NAMALWA (cell line): ENCODE data around the gene PDE4A.
"Not testable (repeated sequence)": the region's sequence is repeated elsewhere in the genome, so short reads cannot be mapped to it uniquely, and the experiment has no call there.

Experiments used
- DNase-seq: peaks from one replicate; pipeline ENCODE4 v3.0.0-alpha.2; 2015; ENCODE audit warnings: low spot score

The PDE4A gene

DNA sequence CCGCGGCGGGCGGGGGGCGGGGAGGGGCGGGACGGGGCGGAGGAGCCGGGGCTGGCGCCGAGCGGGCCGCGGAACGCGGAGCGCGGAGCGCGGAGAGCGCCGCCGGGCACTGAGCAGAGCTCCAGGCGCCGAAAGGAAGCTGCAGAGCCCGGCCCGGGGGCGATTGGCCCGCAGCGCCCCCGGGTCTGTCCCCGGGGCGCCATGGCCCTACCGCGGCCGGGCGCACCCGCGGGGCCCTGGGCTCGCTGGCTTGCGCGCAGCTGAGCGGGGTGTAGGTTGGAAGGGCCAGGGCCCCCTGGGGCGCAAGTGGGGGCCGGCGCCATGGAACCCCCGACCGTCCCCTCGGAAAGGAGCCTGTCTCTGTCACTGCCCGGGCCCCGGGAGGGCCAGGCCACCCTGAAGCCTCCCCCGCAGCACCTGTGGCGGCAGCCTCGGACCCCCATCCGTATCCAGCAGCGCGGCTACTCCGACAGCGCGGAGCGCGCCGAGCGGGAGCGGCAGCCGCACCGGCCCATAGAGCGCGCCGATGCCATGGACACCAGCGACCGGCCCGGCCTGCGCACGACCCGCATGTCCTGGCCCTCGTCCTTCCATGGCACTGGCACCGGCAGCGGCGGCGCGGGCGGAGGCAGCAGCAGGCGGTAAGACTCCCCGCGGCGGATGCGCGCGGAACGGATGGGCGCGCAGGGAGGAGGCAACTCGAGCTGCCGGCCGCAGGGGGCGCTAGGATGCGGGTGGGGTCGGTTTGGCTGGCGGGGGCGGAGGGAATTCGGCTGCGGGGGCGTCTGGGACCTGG is at the start of gene PDE4A:
TSS of gene PDE4A (plus strand) at position 95 of the 796 bp plus-strand sequence. CDS start at position 322, 227 bp downstream.
- DNase-seq: peak; percentile 87

DNA sequence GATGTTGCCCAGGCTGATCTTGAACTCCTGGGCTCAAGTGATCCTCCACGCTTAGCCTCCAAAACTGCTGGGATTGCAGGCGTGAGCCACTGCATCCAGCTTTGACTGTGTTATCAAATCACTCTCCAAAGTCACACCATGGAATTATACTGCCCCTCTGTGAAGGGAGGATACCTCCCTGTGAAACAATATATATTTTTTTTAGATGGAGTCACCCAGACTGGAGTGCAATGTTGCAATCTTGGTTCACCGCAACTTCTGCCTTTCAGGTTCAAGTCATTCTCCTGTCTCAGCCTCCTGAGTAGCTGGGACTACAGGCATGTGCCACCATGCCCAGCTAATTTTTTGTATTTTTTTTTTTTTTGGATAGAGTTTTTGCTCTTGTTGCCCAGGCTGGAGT is 47.6 kb upstream of the PDE4A start:
- no peak for DNase-seq

GRCh38 chr19:10374931-10375330 is 45.4 kb upstream of the PDE4A start:
- no peak for DNase-seq

GRCh38 chr19:10377140-10377640 is 43.1 kb upstream of the PDE4A start:
- not testable (repeated sequence) for DNase-seq

GRCh38 chr19:10378124-10378523 is 42.2 kb upstream of the PDE4A start:
- DNase-seq: no peak

- DNase-seq: no peak
These were observed 40.4 kb upstream of the PDE4A start for GRCh38 chr19:10379880-10380312.

DNA sequence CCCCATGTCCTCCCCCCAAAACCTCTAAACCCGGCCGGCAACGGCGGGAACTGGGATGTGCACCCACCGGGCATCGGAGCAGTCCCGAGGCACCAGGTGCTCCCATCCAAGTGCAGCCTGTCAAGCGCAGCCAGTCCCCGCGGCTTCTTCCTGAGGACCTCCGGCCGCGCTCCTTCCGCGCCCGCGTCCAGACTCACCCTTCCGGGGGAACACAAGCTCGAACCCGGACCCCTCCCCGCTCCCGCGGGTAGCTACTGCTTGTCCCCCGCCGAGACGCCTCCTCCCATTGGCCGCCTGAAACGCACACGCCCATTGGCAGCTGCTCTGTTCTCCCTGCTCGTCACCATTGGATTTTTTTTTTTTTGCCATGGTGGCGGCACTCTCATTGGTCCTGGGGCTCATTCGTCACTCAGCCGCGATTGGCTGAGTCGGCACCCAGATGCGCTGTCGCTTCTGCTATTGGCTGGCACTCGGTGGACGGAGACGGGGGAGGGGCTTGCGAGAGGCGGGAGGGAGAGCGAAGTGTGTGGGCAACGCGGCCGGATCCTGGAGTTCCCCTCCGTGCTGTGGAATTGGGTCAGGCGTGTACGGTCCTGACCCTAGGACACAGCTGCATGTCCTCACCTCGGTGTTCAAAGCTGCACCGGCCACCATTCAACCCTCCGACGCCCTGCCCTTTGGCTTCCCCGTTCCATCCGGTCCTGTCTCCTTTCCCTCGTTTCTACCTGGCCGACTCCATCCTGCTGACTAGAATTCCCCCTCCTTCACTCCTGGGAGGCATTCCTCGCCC is 39.8 kb upstream of the PDE4A start, which contains the start of gene TYK2:
TSS of gene TYK2 (minus strand) at position 260 of the 790 bp plus-strand sequence. CDS start 2,166 bp downstream, outside the sequence.
- DNase-seq: peak; percentile 99

GRCh38 chr19:10383223-10383499 is 37.2 kb upstream of the PDE4A start:
- not testable (repeated sequence) for DNase-seq

GRCh38 chr19:10384580-10384979 is 35.8 kb upstream of the PDE4A start:
- DNase-seq: no peak

DNA sequence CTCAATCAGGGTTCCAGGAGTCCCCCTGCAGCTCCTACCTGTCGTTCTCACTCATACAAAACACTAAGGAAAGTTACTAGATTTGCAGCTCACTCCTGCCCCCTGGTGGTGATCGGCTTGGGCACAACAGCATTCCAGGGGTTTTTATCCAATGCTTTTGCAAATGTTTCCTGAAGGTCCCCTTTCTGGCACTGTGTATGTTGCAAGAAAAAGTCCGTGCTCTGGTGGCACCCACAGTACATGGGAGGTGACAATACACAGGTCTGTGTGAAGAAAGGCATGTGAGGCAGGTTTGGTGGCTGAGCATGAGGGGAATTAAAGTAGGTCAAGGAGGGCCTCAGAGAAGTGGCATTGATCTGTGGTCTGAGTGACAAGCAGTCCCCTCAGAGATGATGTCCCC is 31.4 kb upstream of the PDE4A start:
- DNase-seq: peak; percentile 80

DNA sequence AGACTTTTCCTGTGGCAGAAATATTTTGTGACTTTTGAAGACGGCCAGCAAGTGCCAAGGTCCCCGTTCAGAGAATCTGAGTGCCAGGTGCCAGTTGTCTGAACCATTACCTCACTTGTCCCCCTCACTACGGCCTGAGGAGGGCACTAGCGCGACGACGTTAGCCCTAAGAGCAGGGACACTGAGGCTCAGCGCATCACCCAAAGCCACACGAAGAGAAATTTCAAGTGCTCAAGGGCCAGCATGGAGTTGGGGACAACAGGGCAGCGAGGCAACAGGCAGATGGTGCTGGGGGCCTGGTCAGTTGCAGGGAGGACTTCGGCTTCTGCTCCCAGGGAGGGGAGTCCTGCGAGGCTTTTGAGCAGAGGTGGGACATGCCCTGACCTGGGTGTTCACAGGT is 30.5 kb upstream of the PDE4A start:
- peak; percentile 69 for DNase-seq

DNA sequence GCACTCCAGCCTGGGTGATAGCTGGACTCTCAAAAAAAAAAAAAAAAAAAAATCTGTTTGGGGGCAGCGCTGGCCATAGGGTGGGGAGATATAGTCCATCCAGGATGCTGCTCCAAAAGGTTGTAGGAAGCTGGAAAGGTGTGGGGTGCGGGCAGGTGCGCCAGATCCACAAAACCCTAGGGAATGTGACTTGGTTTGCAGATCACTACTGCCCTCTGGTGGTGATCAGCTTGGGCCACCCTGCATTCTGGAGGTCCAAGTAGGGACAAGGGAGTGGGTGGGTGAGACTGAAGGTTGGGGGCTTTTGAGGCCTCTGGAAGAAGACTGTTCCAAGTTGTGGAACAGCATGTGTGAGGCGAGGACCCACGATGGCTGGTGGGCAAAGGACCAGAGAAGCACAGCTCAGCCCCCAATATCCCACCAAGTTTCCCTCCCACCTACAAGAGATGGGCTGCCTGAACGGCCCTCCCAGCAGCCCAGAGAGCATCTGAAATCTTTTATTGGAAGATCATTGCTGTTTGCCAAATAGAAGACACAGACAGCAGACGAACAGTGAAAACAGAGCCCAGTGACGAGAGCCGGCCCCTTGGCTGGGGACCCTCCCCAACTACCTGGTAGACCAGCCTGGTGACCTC is 29.6 kb upstream of the PDE4A start:
- DNase-seq: peak; percentile 75

GRCh38 chr19:10392120-10392519 is 28.2 kb upstream of the PDE4A start:
- DNase-seq: no peak

DNA sequence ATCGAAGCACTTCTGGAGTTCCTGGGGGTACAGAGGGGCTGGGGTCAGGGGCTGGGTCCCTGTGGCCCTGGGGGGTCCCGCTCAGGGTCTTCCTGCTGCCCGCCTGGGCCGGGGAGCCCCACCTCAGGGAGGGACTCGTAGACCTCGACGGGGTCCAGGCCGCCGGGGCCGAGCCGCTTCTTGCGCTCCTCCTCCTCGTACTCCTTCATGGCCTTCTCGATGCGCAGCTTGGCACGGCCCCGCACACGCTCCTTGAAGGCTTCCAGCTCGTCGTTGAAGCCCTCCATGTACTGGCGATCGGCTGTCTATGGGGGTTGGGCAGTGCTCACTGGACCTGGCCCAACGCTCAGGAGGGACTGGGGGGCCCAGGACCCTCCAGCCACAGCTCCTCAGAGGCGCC is 27.2 kb upstream of the PDE4A start:
- DNase-seq: no peak

DNA sequence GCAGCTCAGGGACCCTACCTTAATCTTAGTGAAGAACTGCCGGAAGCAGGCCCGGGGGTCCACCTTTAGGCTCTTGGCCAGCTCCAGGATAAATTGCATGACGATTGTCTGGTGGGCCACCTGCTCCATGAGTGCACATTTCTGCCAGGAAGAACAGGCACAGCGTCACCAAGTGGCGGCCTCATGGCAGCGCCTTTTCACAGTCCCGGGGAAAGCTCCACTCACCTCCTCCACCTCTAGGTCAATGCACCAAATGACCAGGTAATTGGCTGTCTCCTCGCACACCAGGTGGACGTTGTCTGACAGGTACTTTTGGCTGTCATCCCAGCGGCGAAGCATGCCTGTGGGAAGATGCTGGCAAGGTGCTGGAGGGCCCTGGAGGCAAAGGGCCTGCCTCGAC is 25.3 kb upstream of the PDE4A start:
- no peak for DNase-seq

DNA sequence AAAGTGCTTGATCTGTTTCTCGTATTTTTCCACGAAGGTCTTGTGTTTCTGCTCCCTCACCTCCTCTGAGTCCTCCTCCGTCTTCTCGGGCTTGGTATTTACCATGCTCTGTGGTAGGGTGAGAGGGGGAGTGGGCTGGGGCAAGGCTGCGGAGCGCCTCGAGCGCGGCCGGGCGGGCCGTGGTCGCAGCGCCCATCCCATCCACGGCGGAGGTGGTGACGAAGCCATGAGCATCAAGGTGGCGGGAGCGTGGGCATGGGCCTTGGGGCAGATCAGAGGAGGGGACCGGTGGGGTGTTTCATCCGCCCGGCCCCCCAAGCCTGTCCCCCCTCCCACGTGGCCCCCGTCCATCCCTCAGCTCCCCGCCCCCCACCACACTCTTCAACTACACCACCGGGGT is 24.9 kb upstream of the PDE4A start:
- no peak for DNase-seq

DNA sequence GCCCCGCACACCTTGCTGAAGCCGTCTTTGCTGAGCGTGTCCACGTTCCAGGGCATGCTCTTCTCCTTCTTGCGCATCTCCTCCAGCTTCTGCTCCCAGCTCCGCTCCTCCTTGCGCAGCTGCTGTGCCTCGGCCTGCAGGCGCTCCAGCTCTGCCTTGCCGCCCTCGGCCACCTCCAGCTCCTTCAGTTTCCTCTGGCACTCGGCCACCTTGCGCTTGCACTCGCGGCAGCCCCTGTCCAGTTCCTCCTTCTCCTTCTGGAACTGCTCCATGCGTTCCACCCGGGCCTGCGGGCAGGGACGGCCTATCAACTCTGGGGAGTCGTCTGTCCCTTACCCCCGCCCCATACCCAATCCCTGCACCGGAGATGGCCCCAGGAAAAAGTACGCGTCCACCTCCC is 24.4 kb upstream of the PDE4A start:
- DNase-seq: no peak

DNA sequence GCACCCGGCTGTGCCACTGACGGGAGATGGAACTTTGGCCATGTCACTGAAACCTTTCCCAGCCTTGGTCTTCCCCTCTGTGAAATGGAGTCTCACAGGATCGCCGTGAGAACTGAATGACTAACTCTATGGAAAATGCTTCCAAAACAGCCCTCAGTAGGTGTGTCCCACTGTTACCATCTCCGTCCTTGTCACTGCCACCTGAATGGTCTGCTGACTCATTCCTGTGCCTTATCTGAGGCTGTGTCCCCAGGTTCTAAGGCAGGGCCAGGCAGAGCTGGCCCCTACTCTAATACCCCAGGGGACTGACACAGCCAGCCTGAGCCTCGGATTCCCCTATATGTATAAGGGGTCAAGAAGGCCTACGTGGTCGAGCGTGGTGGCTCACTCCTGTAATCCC is 21.5 kb upstream of the PDE4A start:
- DNase-seq: no peak

GRCh38 chr19:10399340-10399739 is 21.0 kb upstream of the PDE4A start:
- not testable (repeated sequence) for DNase-seq

- no peak for DNase-seq
These were observed 20.5 kb upstream of the PDE4A start for GRCh38 chr19:10399878-10400277.

DNA sequence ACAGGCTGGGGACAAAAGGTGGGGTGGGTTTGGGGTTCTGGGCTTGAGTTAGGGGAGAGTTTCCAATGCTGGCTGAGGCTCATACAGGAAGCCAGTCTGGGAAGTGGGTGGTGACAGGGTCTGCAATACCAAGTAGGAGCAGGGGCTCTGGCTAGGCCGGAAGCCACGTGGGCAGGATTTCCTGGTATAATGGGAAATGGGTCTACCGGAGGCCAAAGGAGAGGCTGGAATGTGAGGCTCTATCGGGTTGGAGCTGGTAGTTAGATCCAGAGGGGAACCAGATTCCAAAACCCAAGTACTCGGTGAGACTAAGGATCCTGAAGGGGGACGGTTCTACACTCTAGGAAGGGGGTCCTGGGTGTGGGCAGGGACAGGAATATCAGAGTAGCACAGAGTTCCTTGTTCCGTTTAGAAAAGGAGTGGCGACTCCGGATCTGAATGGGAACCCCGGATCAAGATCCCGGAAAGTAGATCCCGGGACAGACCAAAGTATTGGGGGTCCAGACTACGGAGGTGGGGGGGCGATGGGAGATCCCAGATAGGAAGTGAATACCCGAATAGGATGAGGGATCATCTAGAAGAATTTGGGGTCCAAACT is 17.8 kb upstream of the PDE4A start:
- DNase-seq: no peak
